Kidney (tissue), 14 donors: ENCODE results near the gene DUSP5. TPM values are rescaled to one million over a fixed set of nuclear protein-coding genes. Genes with fewer than 3 reads are reported as not detected.

Source experiments
- DNase-seq, 5 donors: peaks; one replicate each; pipeline ENCODE4 v3.0.0-alpha.2; 2013 to 2020
- FAIRE-seq: peaks from 2 replicates; lab custom pipeline; 2012; peaks lifted over from hg19 to GRCh38; lab: Jason Lieb, UNC
- H3K27ac ChIP-seq, 2 donors: one replicate each; pipeline ENCODE4 v1.7.0; 2013; ENCODE audit warnings: low read depth in 2 of 2, low read length in 2 of 2, inconsistent platforms in 1 of 2
- H3K27me3 ChIP-seq: one replicate; pipeline ENCODE4 v1.7.1; 2013; ENCODE audit warnings: low read length, inconsistent platforms; ENCODE audit not compliant: control insufficient read depth, insufficient read depth
- H3K36me3 ChIP-seq, 3 donors: one replicate each; pipeline versions ENCODE4 v1.7.0 to v1.7.1; 2013; ENCODE audit warnings: low read length in 3 of 3, control low read depth in 1 of 3, inconsistent platforms in 1 of 3; ENCODE audit not compliant: insufficient read depth in 3 of 3, control insufficient read depth in 2 of 3
- H3K4me1 ChIP-seq, 3 donors: one replicate each; pipeline versions ENCODE4 v1.7.0 to v1.7.1; 2013; ENCODE audit warnings: low read length in 3 of 3, inconsistent platforms in 1 of 3, low read depth in 1 of 3; ENCODE audit not compliant: control insufficient read depth in 2 of 3, insufficient read depth in 2 of 3
- H3K4me3 ChIP-seq, 3 donors: one replicate each; pipeline versions ENCODE4 v1.7.0 to v1.8.1; 2013; ENCODE audit warnings: low read length in 3 of 3, control low read depth in 1 of 3, inconsistent platforms in 1 of 3
- H3K9ac ChIP-seq, 3 donors: one replicate each; pipeline versions ENCODE4 v1.7.0 to v1.7.1; 2013; ENCODE audit warnings: low read length in 3 of 3, control low read depth in 1 of 3, inconsistent platforms in 1 of 3
- H3K9me3 ChIP-seq, 3 donors: one replicate each; pipeline versions ENCODE4 v1.7.0 to v1.7.1; 2013; ENCODE audit warnings: low read length in 3 of 3, control low read depth in 1 of 3, inconsistent platforms in 1 of 3; ENCODE audit not compliant: control insufficient read depth in 2 of 3, insufficient read depth in 1 of 3
- intact Hi-C: fragments of 100-400 bp; cut with DNase I; formaldehyde crosslinking; loops from one replicate; pipeline ENCODE4 v1.11.1; 2022
- polyA plus RNA-seq: library from polyadenylated mRNA; stranded (reverse); fragments of 350-450 nt; fragmentation: Illumina TruSeq; extraction: RNeasy Lipid Tissue Mini Kit (QIAGEN cat#74804); gene quantifications from one replicate; pipeline ENCODE4 v1.2.3, GENCODE V29; 2014; ENCODE audit warnings: low read depth, low replicate concordance; ENCODE audit not compliant: insufficient read depth
- total RNA-seq: library from RNA; stranded (reverse); fragmentation: NEBNext Ultra II Directional; extraction: Animal tissue kit (Norgen Biotek cat#: 25700); gene quantifications from one replicate; pipeline ENCODE4 v1.2.1, GENCODE V29; 2021
- TF ChIP-seq, protein P1 (sequence below): IDR thresholded peaks from 3 replicates; pipeline ENCODE4 v1.5.1; 2012; ENCODE audit warnings: mild to moderate bottlenecking, moderate library complexity, borderline replicate concordance; ENCODE audit not compliant: insufficient read depth; ENCODE audit errors: extremely low read depth
- donor health status: control.
- donor health status: control.
- donor health status: control.
- donor health status: control.
- donor health status: control.
- donor health status: DM: yes; HTN: yes; CAD: no.
- donor health status: Normal renal cell carcinoma (clear cell type).

DUSP5 gene
- total and polyA plus RNA-seq, 2 donors from 2014 or later, result 9.0 to 23.7 TPM

DNA sequence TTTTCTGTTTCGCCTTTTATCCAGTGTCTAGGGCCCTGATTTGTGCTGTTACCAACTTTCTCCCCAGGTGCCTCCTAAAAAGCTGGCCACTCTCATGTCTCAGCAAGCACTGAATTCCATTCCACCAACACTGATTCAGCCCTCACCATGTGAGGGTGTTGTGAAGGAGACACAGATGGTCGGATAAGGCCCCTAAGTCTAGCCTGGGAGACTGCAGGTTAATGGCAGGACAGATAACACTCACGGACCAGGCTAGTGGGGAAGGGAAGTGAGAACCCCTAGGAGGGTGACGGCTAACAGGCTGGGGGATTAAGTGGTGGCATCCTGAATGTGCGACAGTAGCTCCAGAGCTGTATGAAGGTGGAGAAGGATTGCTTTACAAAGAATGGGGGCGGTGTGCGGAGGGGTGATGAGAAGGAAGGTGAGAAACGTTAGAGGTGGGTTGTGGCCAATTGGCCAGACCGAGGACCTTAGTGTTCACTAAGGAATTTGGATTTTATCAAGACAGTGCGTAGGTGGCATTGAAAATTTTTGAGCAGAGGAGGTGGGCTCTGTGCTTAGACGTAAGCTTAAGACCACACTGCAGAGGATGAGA is 3.8 kb upstream of the DUSP5 start:
- Histone ChIP-seq H3K4me3 (no peak overlapping the region), H3K36me3 (no peaks in the 10 kb centered on the region), H3K27me3 (no peaks in the 10 kb centered on the region), H3K9ac (no peak overlapping the region), H3K27ac (no peak overlapping the region), H3K9me3 (no peaks in the 10 kb centered on the region), H3K4me1 (peaks cover 0 to 4% (median 0%) of the 10 kb centered on the region in 3 donors)
- DNase-seq (no peak), FAIRE-seq (no peak)
- TF ChIP-seq, protein P1, sequence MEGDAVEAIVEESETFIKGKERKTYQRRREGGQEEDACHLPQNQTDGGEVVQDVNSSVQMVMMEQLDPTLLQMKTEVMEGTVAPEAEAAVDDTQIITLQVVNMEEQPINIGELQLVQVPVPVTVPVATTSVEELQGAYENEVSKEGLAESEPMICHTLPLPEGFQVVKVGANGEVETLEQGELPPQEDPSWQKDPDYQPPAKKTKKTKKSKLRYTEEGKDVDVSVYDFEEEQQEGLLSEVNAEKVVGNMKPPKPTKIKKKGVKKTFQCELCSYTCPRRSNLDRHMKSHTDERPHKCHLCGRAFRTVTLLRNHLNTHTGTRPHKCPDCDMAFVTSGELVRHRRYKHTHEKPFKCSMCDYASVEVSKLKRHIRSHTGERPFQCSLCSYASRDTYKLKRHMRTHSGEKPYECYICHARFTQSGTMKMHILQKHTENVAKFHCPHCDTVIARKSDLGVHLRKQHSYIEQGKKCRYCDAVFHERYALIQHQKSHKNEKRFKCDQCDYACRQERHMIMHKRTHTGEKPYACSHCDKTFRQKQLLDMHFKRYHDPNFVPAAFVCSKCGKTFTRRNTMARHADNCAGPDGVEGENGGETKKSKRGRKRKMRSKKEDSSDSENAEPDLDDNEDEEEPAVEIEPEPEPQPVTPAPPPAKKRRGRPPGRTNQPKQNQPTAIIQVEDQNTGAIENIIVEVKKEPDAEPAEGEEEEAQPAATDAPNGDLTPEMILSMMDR, result no peak
- intact Hi-C loops, result no loop called here

- no peaks in the 10 kb centered on the region for H3K9me3 ChIP-seq
- no peak for FAIRE-seq
- H3K9ac ChIP-seq, result no peak overlapping the region
- no peaks in the 10 kb centered on the region for H3K36me3 ChIP-seq
- H3K4me3 ChIP-seq, result no peak overlapping the region
- H3K27me3 ChIP-seq, result peaks cover 2% of the 10 kb centered on the region
- DNase-seq, result no peak
- peaks cover 0 to 4% (median 0%) of the 10 kb centered on the region in 3 donors for H3K4me1 ChIP-seq
- no peak overlapping the region for H3K27ac ChIP-seq
- intact Hi-C loops, result no loop called here
- TF ChIP-seq, protein P1, result no peak
Measured at GRCh38 chr10:110494532-110494931, 3.2 kb upstream of the DUSP5 start.

- TF ChIP-seq, protein P1, result no peak
- H3K36me3 ChIP-seq, result no peaks in the 10 kb centered on the region
- FAIRE-seq (no peak), DNase-seq (peak in 2 of 5 donors; percentile 63 to 79)
- peaks cover 0 to 4% (median 0%) of the 10 kb centered on the region in 3 donors for H3K4me1 ChIP-seq
- peak overlapping the region in 1 of 3 donors; percentile 68 for H3K9ac ChIP-seq
- peaks cover 3% of the 10 kb centered on the region for H3K27me3 ChIP-seq
- peak overlapping the region in 2 of 3 donors; percentile 67 to 69 for H3K4me3 ChIP-seq
- H3K27ac ChIP-seq, result peak overlapping the region; percentile 44 to 85
- no peaks in the 10 kb centered on the region for H3K9me3 ChIP-seq
- intact Hi-C loops, result no loop called here
Measured at GRCh38 chr10:110495731-110496552, 1.8 kb upstream of the DUSP5 start.
